ENCODE measurements around the gene CORO1A.
"Not testable (repeated sequence)": the region's sequence is repeated elsewhere in the genome, so short reads cannot be mapped to it uniquely, and the experiment has no call there.

The CORO1A gene

GRCh38 chr16:30173054-30173453, 10.3 kb upstream of the CORO1A start:
- no peak for DNase-seq

GRCh38 chr16:30176876-30177275, 6.5 kb upstream of the CORO1A start:
- DNase-seq = not testable (repeated sequence)

DNA sequence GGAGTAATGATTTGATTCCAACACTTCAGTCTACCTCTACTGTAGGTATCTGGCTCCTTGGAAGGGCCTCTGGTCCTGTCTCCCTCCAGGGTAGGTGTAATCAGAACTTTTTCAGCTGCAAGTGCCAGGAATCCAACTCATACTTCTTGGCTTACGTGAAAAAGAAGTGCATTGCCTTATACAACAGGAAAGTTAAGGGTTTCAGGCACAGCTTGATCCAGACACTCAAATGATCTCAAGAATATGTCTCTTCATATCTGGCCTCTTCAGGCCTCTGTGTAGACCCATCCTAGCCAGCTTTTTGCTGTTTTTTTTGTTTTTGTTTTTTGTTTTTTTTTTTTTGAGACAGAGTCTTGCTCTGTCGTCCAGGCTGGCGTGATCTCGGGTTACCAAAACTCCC, 4.2 kb upstream of the CORO1A start:
- no peak for DNase-seq

- DNase-seq = no peak
These were observed 3.5 kb upstream of the CORO1A start for GRCh38 chr16:30179931-30180330.

- no peak for DNase-seq
These were observed 2.7 kb upstream of the CORO1A start for GRCh38 chr16:30180741-30181140.

DNA sequence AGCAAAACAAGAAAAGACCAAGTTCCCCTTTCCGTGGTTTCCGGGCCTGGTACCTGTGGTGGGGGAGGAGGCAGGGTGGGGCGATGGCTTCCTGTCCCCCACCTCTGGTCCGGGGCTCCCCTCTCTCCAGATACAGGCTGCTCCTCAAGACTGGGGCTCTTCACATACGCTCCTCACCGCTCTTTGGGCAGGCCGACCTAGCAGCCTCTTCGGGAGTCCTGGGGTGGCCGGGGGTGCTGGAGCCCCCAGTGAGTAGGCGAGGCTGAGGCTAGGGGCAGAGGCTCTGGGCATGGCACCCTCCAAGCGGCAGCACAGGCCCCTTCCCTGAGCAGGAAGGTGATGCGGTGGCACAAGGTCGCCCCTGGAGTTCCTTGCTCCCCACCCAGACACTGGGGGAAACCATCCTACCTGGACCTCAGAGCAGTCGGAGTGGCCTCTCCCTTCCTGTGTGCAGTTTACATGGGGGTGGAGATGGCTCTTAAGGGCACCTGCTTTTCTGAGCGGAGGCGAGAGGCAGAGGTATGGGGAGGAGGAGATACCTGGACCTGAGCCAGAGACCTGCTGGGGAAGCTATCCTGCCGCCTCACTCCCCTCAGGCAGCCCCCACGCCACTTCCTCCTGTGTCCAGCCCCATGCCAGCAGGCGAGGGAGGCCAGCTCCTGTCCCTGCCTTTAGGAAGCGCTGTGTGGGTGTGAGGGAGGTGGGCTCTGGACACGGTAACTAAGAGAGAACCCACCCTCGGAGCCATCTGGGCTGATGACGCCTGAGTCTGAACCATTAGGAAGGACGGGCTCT, 891 bp downstream of the CORO1A start:
- DNase-seq = no peak

GRCh38 chr16:30184891-30185682, 1.7 kb downstream of the CORO1A start:
- DNase-seq = no peak

DNA sequence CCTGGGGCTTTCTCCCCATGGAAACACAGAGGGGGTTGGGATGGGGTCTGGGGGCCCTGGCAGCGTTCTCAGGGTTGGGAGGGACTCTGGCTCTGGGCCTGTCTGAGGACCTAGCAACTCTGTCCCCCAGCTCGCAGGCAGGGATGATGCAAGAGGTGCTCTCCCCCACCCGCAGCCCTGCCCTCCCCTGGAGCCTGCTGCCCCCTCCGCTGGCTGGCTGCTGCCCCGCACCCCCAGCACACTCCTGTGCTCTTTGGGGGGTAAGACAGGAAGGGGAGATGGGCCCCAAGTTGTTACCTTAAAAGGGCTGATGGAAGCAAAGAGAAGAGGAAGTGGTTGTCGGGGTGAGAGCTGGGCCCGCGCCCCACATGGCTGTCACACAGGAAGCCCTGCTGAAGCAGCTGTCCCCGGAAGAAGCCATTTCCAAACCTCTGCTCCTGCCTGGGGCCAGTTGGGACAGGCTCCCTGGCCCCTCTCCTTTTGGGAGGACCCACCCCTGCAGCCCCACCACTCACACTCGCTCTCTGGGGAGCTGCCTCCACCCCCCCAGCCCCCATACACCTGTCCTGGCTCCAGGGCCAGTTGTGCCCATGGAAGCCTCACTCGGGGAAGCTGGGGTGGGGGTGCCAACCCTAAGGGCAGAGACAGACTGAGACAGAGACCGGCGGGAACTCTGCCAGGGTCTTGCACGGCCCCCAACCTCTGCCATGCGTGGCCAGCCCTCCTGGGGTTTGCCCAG, 2.5 kb downstream of the CORO1A start:
- no peak for DNase-seq

DNA sequence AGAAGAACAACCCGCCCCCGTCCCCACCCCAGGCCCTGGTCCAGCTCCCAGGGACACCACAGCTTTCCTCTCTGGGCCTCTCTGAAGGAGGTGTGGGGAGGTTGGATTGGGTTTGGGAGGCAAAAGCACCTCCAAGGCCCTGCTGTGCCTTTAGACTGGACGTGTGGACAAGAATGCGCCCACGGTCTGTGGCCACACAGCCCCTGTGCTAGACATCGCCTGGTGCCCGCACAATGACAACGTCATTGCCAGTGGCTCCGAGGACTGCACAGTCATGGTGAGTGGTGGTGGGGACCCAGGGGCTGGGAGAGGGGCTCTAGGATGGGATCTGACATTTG, 3.0 kb downstream of the CORO1A start:
- DNase-seq = no peak

- DNase-seq = no peak
These were observed 3.6 kb downstream of the CORO1A start for GRCh38 chr16:30186782-30187555.

GRCh38 chr16:30187556-30187865, 4.1 kb downstream of the CORO1A start:
- no peak for DNase-seq

GRCh38 chr16:30187971-30188561, 4.7 kb downstream of the CORO1A start:
- DNase-seq = no peak

DNA sequence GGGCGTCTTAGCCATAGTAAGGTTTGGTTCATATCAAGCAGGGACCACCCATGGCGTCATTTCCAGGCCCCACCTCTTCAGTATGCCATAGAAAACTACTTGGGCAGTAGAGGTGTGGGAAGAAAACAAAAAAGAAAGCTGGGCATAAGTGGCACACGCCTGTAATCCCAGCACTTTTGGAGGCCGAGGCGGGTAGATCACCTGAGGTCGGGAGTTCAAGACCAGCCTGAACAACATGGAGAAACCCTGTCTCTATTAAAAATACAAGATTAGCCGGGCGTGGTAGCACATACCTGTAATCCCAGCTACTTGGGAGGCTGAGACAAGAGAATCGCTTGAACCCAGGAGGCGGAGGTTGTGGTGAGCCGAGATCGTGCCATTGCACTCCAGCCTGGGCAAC, 7.8 kb downstream of the CORO1A start:
- DNase-seq = not testable (repeated sequence)

- DNase-seq = not testable (repeated sequence)
These were observed 9.7 kb downstream of the CORO1A start for GRCh38 chr16:30193098-30193497.

DNA sequence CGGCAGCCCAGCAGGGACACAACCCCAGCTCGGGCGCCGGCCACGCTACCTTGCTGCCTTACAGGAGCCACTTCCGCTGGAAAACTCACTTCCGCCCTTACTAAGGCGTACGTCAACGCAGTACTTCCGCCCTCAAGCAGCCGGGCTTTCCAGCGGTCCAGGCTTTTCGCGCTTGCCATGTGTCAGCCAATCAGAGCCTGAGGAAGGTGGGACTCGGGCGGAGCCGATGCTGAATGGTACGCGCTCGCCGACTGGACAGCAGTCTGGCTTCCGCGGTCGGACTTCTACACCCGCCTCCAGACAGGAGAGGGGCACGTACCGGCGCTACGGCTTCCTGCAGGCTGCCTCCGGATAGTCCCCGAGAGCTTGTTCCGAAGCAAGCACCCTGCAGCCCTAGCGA, 10.2 kb downstream of the CORO1A start, which contains the start of the genes BOLA2B and SLX1A:
Gene BOLA2B, minus strand, starts transcription at position 52 of the 400 bp plus-strand sequence. CDS start 71 bp downstream, outside the sequence.
Gene SLX1A, plus strand, starts transcription at position 261 of the 400 bp plus-strand sequence. CDS start 210 bp downstream, outside the sequence.
- not testable (repeated sequence) for DNase-seq

- not testable (repeated sequence) for DNase-seq
These were observed 10.9 kb downstream of the CORO1A start for GRCh38 chr16:30194172-30194925.

DNA sequence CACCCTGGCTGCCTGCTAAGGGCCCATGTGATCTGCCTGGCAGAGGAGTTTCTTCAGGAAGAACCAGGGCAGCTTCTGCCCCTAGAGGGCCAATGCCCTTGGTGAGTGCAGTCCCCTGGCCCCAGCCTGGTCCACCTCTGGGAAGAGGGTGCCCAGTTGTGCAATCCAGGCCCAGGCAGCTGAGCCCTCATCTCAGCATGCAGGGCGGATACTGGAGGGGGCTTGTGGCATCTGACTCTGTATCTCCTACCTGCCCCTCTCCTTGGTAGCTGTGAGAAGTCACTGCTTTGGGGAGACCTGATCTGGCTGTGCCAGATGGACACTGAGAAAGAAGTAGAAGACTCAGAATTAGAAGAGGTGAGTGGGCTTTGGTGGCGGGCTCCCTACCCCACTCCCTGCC, 13.6 kb downstream of the CORO1A start:
- not testable (repeated sequence) for DNase-seq

DNA sequence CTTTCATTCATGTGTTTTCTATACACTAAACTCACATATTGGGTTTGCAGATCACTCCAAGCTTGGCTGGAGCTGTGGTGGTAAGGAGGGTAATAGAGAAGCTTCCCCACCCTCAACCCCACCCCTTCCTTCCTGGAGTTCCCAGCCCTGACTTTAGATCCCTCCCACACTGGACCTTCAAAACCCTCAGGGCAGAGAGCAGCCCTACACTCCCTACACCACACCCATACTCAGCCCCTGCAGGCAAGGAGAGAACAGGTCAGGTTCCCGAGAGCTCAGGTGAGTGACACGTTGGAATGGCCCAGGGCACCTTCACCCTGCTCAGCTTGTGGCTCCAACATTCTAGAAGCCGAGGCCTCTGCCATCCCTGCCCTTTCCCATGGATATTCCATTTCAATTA, 15.6 kb downstream of the CORO1A start, which contains the start of gene SULT1A3:
Gene SULT1A3, plus strand, starts transcription at position 207 of the 400 bp plus-strand sequence. CDS start 1,474 bp downstream, outside the sequence.
- DNase-seq = not testable (repeated sequence)

- not testable (repeated sequence) for DNase-seq
These were observed 16.4 kb downstream of the CORO1A start for GRCh38 chr16:30199608-30200343.

DNA sequence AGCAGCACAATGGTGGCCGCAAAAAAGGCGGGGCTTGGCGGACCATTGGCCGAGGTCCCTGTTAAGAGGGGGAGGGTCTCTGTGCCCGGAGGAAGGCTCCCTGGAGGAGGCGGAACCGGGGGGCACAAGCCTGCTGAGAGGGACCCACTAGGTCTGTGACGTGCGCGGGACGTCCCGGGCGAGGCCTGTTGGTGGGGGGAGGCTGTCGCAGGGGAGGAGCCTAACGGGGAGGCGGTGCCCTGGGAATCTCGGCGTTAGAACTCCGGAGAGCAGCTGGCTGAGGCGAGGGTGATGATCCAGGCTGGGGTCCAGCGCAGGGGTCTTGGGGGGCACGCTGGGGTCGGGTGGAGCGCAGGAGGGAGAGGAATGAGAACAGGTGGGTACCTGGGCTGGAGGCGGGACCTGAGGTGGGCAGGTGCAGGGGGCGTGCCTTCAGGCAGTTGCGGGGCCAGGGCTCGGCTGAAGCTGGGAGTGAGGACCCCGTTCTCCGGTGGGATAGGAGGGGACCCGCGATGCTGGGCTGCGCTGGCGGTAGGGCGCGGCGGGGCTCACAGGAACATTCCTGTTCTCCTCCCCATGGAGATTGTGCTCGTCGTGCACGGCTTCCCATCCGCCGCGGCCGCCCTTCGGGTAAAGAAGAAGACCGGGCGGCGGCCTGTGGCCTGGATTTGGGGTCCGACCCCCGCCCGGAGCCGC, 22.3 kb downstream of the CORO1A start:
- not testable (repeated sequence) for DNase-seq
